NCI-H510A (cell line): ENCODE data around the gene QDPR.

Experiments used
- DNase-seq: peaks from one replicate; lab custom pipeline; 2025; lab: John Stamatoyannopoulos, UW

Gene QDPR

DNA sequence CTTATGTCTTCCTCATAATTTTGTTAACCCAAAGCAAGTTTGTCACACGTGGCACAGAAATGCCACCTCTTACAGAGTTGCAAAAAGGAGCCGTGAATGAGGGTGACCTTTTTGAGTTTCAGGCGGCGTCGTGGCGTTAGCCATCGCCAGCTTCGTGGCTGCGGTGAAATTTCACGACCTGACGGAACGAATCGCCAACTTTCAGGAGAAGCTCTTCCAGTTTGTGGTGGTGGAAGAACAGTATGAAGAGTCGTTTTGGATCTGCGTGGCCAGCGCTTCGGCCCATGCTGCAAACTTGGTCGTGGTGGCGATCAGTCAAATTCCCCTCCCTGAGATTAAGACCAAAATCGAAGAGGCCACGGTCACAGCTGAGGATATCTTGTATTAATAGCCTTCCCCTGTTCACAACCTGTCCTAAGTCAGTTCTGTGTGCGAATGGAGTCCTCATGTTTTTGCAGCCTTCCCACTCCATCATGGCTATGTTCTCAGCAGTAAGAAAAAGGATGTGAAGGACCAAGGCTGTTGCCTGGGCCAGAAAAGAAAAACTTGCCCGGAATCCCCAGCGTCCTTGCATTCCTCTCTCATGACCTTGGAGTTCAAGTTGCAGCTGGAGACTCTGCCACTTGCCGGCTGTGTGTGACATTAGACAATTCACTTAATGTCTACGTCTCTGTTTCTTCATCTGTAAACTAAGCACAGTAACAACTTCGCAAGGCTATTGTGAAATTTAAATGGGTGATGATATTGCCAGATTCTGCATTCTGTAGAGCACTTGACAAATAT, 15.0 kb upstream of the QDPR start:
- no peak for DNase-seq

- DNase-seq: no peak
Measured at GRCh38 chr4:17523662-17524061, 11.8 kb upstream of the QDPR start.

DNA sequence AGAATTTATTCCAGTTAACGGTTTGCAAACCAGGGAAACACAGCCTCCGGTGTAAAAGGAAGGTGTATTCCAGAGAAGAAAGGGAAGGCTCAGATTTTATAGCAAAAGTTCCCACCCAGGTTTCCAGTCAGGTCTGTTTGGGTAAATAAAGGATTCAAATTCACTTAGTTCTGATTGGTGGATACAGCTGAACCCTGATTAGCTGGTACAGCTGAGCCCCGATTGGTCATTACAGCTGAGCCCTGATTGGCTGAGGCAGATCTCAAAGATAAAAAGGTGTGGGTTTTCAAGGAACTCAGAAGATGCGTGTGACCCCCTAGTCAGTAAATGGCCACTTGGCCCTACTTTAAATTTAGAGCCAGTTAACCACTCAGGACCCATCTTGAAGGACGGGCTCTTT, 9.7 kb upstream of the QDPR start:
- no peak for DNase-seq

DNA sequence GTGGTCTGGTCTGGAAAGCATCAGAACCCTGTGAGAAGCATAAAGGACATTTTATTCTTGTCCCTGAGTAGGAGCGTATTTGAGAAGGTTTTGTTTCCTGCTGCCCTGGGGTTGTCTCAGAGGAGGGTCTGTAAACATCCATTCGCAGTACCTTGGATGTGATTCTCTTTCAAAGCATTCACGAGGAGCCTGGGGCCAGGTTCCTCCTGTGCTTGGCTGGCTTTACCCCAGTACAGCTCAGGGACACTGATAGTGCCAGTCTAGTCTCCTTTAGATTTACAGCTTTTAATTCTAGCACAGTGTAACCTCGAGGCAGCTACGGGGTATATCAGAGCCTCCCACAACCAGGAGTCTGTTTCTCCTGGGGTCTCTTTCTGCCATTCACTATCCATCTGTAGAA, 5.8 kb upstream of the QDPR start:
- DNase-seq: no peak

- no peak for DNase-seq
Measured at GRCh38 chr4:17516980-17517379, 5.1 kb upstream of the QDPR start.

- DNase-seq: no peak
Measured at GRCh38 chr4:17515445-17516407, 3.8 kb upstream of the QDPR start.

GRCh38 chr4:17514865-17515264, 3.0 kb upstream of the QDPR start, which contains the start of gene CLRN2:
CLRN2 (plus strand) TSS chr4:17515165; CDS start chr4:17515267, 102 bp downstream.
- DNase-seq: no peak

- DNase-seq: no peak
Measured at GRCh38 chr4:17512973-17513665, 1.2 kb upstream of the QDPR start.

- no peak for DNase-seq
Measured at GRCh38 chr4:17511509-17511949, 361 bp downstream of the QDPR start.

- DNase-seq: no peak
Measured at GRCh38 chr4:17511051-17511450, 839 bp downstream of the QDPR start.

DNA sequence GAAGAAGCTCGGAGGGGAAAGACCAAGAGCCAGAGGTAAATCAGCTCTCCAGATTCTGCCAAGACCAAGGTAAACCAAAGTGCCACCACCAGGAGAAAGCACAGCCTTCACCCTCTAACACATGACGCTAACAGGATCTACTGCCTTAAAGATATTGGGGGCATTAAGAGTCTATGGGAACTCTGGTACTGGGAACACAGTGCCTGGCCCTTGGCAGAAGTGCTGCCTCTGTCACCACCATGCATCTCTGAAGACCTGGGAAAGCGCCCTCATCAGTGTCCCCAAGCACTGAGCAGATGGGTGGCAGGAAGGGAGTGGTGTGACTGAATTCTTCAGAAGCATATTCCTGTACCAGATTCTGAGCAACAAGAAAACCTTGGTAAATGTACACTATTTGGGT, 1.3 kb downstream of the QDPR start:
- no peak for DNase-seq

GRCh38 chr4:17504081-17504480, 7.8 kb downstream of the QDPR start:
- DNase-seq: no peak

DNA sequence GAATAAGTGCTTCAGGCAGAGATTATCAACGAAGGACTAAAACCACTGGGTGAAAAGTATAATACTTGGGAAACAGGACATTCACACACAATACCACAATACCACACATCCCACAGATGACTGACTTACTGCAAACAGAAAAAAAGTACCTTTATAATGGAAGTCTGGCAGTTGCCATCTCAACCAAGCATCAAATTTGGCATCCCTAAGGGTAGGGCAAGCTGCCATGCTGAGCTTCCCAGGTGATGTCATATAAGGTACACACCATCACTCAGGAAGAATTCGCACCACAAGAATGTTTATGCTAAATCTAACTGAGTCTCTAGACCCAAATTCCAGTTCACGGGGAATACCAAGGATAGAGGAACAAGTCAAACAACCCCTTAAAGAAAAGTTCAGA, 9.1 kb downstream of the QDPR start:
- DNase-seq: no peak

DNA sequence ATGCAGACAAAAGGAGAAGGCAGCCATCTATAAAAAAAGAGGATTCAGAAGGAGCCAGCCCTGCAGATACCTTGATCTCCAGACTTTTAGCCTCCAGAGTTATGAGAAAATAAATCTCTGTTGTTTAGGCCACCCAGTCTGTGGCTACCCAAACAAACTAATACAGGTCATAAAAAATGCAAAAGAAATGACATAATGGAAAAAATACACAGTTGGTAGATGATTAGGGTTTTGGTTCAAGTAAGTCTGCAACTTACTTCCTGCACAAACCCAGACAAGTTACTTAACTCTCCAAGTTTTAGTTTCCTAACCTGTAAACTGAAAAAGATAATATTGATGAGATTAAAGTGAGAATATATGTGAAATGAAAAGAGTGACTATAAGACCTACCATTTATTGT, 11.3 kb downstream of the QDPR start:
- DNase-seq: no peak

- DNase-seq: no peak
Measured at GRCh38 chr4:17497890-17498523, 13.9 kb downstream of the QDPR start.

DNA sequence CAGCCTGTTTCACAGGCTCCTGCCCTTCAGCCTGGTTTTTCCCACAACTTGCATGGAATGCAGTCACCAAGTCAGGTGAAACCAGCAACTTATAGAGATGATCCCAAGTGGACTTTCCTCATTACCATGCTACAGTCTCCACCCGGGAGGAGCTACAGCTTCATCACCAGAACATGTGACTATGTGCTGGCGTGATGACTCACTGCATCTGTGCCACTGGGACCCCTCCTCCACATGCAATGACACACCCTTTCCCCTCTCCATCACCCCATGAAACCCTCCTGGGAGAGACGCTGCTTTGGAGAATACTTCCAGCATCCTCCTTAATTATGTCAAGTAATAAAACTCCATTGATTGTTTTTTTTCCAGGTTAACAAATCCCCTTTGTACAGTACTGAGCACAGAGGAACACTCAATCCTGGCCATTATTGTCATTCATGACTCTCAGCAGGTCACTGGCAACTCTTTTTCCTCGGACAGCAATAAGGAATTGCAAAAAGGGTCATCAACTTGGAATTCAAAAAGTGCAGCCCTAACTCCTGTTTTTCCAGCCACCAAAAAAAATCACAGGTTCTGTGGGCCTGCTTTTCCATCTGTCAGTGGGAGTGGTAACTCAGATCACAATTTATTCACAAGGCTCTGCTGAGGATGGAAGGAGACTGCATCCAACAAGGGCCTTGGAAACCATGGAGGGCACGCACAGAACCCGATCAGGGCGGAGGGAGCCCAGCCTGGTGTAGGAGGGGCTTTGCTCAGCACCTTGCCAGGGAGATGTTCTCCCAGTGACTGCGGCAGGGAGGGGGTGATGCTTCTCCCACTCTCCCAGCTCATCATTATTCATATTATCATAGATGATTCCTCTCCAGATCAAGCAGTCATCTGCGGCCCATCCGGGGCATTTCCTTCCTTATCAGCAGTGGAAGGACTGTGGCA, 17.4 kb downstream of the QDPR start:
- DNase-seq: no peak

DNA sequence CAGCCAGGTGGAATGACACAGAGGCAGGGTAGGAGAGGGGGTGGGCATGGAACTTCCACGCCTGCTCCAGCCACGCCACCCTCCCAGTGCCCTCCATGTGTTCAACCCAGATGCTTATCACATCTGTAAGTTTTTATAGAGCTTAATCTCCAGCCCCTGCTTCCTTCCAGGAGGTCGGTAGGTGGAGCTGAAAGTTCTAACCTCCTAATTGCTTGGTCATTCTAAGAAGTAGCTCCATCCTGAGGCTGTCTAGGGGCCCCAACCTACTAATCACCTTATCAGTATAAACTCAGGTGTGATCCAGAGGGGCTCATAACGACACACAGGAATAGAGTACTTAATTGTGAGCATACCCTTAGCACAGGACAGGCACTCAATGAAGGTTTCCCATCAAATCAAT, 18.3 kb downstream of the QDPR start:
- no peak for DNase-seq

GRCh38 chr4:17492876-17493275, 19.0 kb downstream of the QDPR start:
- DNase-seq: no peak

- DNase-seq: no peak
Measured at GRCh38 chr4:17492058-17492741, 19.7 kb downstream of the QDPR start.

- DNase-seq: no peak
Measured at GRCh38 chr4:17491196-17491595, 20.7 kb downstream of the QDPR start.
